HCT116 (cell line): ENCODE measurements around the gene MAGOH. TPM values are rescaled to one million over a fixed set of nuclear protein-coding genes. Genes with fewer than 3 reads are reported as not detected.

Experiments
- ATAC-seq: fragments of 200-7000 bp; cut with Tn5 transposase; 2 replicates; pipeline ENCODE4 v1.9.1; 2020; ENCODE audit warnings: mild to moderate bottlenecking, moderate library complexity
- BruUV-seq: library from RNA; stranded (reverse); fragments of 400-500 nt; replicated peaks from 2 replicates; lab custom pipeline; 2021; lab: Mats Ljungman, UMichigan
- CTCF ChIA-PET: fragments of 300-600 bp; sonication (Branson Sonifier 250); formaldehyde crosslinking; loops from one replicate; lab custom pipeline; 2021; ENCODE audit warnings: antibody characterized with exemption; lab: Charles Lee
- POLR2A ChIA-PET: fragments of 300-600, 350-600 bp; sonication (Branson Sonifier 250); formaldehyde crosslinking; loops from one replicate; lab custom pipeline; 2021; ENCODE audit warnings: antibody characterized with exemption; lab: Charles Lee
- RAD21 ChIA-PET, 2 experiments: fragments of 300-600 bp; sonication (Branson Sonifier 250); formaldehyde crosslinking; loops; one replicate each; lab custom pipeline; 2023; ENCODE audit warnings: low total read pairs in 2 of 2; ENCODE audit not compliant: uncharacterized antibody in 2 of 2, unreplicated experiment in 2 of 2, low non-redundant PET in 1 of 2; lab: Charles Lee
- DNase-seq: peaks from one replicate; pipeline ENCODE4 v3.0.0-alpha.2; 2010; ENCODE audit warnings: low read depth, low spot score
- H2AFZ ChIP-seq: fragments of 200-600 bp; shearing (Covaris generic), sonication (generic); 2 replicates; pipeline ENCODE4 v1.6.1; 2017; ENCODE audit warnings: low read depth, mixed run types, mixed read lengths, antibody characterized with exemption, low read length; ENCODE audit not compliant: poor library complexity, severe bottlenecking
- H3K27ac ChIP-seq: 2 replicates; pipeline ENCODE4 v1.5.1; 2012; ENCODE audit warnings: low read depth, low read length
- H3K27me3 ChIP-seq: fragments of 200-600 bp; sonication (generic); 2 replicates; pipeline ENCODE4 v1.6.1; 2016; ENCODE audit warnings: mixed run types, low read length, mixed read lengths; ENCODE audit not compliant: insufficient read depth
- H3K36me3 ChIP-seq, 2 experiments: fragments of 200-500 bp in 1 of 2; fragments of 200-600 bp in 1 of 2; sonication (Bioruptor generic) in 1 of 2; sonication (generic) in 1 of 2; 2 replicates each; pipeline versions ENCODE4 v1.5.1 to v1.6.1; 2014 to 2016; ENCODE audit warnings: low read length in 2 of 2, inconsistent platforms in 1 of 2, mixed read lengths in 1 of 2, mixed run types in 1 of 2; ENCODE audit not compliant: insufficient read depth in 2 of 2, control insufficient read depth in 1 of 2
- H3K4me1 ChIP-seq, 2 experiments: fragments of 200-600 bp in 1 of 2; sonication (generic) in 1 of 2; 2 replicates each; pipeline versions ENCODE4 v1.5.1 to v1.6.1; 2012 to 2017; ENCODE audit warnings: low read length in 2 of 2, inconsistent platforms in 1 of 2, mild to moderate bottlenecking in 1 of 2, mixed read lengths in 1 of 2, mixed run types in 1 of 2, moderate library complexity in 1 of 2; ENCODE audit not compliant: insufficient read depth in 2 of 2, control insufficient read depth in 1 of 2
- H3K4me2 ChIP-seq: fragments of 200-600 bp; sonication (generic); 2 replicates; pipeline ENCODE4 v1.6.1; 2017; ENCODE audit warnings: mixed run types, low read length, mixed read lengths
- H3K4me3 ChIP-seq, 2 experiments: fragments of 200-600 bp in 1 of 2; sonication (generic) in 1 of 2; replicated peaks in 1 of 2; 2 replicates each; pipeline ENCODE4 v1.5.1; 2011 to 2016; ENCODE audit warnings: low read length in 2 of 2, control low read depth in 1 of 2, low read depth in 1 of 2, mild to moderate bottlenecking in 1 of 2, mixed read lengths in 1 of 2, mixed run types in 1 of 2
- H3K79me2 ChIP-seq: fragments of 200-600 bp; sonication (generic); 2 replicates; pipeline ENCODE4 v1.6.1; 2017; ENCODE audit warnings: mild to moderate bottlenecking, mixed run types, low read length, moderate library complexity, mixed read lengths; ENCODE audit not compliant: insufficient read depth
- H3K9ac ChIP-seq: fragments of 200-600 bp; sonication (generic); 2 replicates; pipeline ENCODE4 v1.6.1; 2016; ENCODE audit warnings: low read length, mixed read lengths
- H3K9me2 ChIP-seq: fragments of 200-600 bp; sonication (generic), shearing (Covaris generic); 2 replicates; pipeline ENCODE4 v1.6.1; 2017; ENCODE audit warnings: mixed run types, mild to moderate bottlenecking, moderate library complexity; ENCODE audit not compliant: insufficient read depth
- H3K9me3 ChIP-seq, 2 experiments: fragments of 200-500 bp in 1 of 2; fragments of 200-600 bp in 1 of 2; sonication (Bioruptor generic) in 1 of 2; sonication (generic) in 1 of 2; 2 replicates each; pipeline ENCODE4 v1.6.1; 2014 to 2017; ENCODE audit warnings: low read length in 2 of 2, mixed read lengths in 2 of 2, inconsistent platforms in 1 of 2, low read depth in 1 of 2, mild to moderate bottlenecking in 1 of 2, mixed run types in 1 of 2, moderate library complexity in 1 of 2; ENCODE audit not compliant: control insufficient read depth in 1 of 2, insufficient read depth in 1 of 2
- H4K20me1 ChIP-seq: fragments of 200-600 bp; sonication (generic), shearing (Covaris generic); 2 replicates; pipeline ENCODE4 v1.6.1; 2017; ENCODE audit warnings: mixed run types, mild to moderate bottlenecking, moderate library complexity; ENCODE audit not compliant: insufficient read depth
- CBX3 ChIP-seq: IDR thresholded peaks from 2 replicates; pipeline ENCODE4 v1.6.1; 2012; ENCODE audit warnings: low read depth
- CEBPB ChIP-seq: IDR thresholded peaks from 2 replicates; pipeline ENCODE4 v1.6.1; 2012; ENCODE audit warnings: low read depth
- CTCF ChIP-seq, 3 experiments: fragments of 200-600 bp in 1 of 3; sonication (generic) in 1 of 3; IDR thresholded peaks in 2 of 3; conservative IDR thresholded peaks in 1 of 3; 2 replicates each; pipeline ENCODE4 v1.5.1; 2012 to 2017; ENCODE audit warnings: low read depth in 2 of 3, low read length in 2 of 3, antibody characterized with exemption in 1 of 3, borderline replicate concordance in 1 of 3, control low read depth in 1 of 3, mild to moderate bottlenecking in 1 of 3, mixed read lengths in 1 of 3, mixed run types in 1 of 3, moderate library complexity in 1 of 3; ENCODE audit not compliant: insufficient read depth in 1 of 3
- EGR1 ChIP-seq: IDR thresholded peaks from 2 replicates; pipeline ENCODE4 v1.6.1; 2012; ENCODE audit warnings: low read depth
- EZH2phosphoT487 ChIP-seq: fragments of 200-600 bp; IDR thresholded peaks from 2 replicates; pipeline ENCODE4 v1.6.1; 2018; ENCODE audit warnings: antibody characterized with exemption, borderline replicate concordance
- JUND ChIP-seq: IDR thresholded peaks from 2 replicates; pipeline ENCODE4 v1.6.1; 2012
- SIN3A ChIP-seq: IDR thresholded peaks from 2 replicates; pipeline ENCODE4 v1.6.1; 2012; ENCODE audit warnings: low read depth
- SRF ChIP-seq: IDR thresholded peaks from 2 replicates; pipeline ENCODE4 v1.6.1; 2012; ENCODE audit warnings: low read depth
- ZBTB33 ChIP-seq: IDR thresholded peaks from 2 replicates; pipeline ENCODE4 v1.6.1; 2011; ENCODE audit warnings: mild to moderate bottlenecking, low read length, moderate library complexity; ENCODE audit not compliant: insufficient replicate concordance; ENCODE audit errors: extremely low read depth
- intact Hi-C: fragments of 100-400 bp; cut with micrococcal nuclease; formaldehyde crosslinking; loops from 2 replicates; pipeline ENCODE4 v1.10.0; 2022
- total RNA-seq: library from RNA; stranded (reverse); gene quantifications from one replicate; pipeline ENCODE4 v1.2.1, GENCODE V29; 2021; ENCODE audit not compliant: unreplicated experiment

MAGOH gene
- total RNA-seq, 1 experiment from 2014 or later: 63.7 TPM

- Histone ChIP-seq H3K9me3 (no peaks in the 10 kb centered on the region), H3K27ac (no peak overlapping the region), H3K4me1 (peaks cover 0 to 9% of the 10 kb centered on the region in 2 experiments; a peak in 1 of 4 replicates), H3K27me3 (no peaks in the 10 kb centered on the region), H3K4me3 (no peak overlapping the region), H4K20me1 (no peaks in the 10 kb centered on the region), H3K79me2 (no peaks in the 10 kb centered on the region), H3K9me2 (no peaks in the 10 kb centered on the region), H3K4me2 (no peak overlapping the region), H3K9ac (no peak overlapping the region), H3K36me3 (peaks cover 4 to 23% of the 10 kb centered on the region in 2 experiments; a peak in 3 of 4 replicates), H2AFZ (no peak overlapping the region)
- DNase-seq: no peak
- no TSS peak for BruUV-seq
- POLR2A ChIA-PET: no interaction called here
- CTCF ChIA-PET: no interaction called here
- no peak for ATAC-seq
- TF ChIP-seq EGR1: no peak
- TF ChIP-seq EZH2phosphoT487: no peak
- TF ChIP-seq CEBPB: no peak
- TF ChIP-seq CBX3: no peak
- TF ChIP-seq ZBTB33: no peak
- no peak for TF ChIP-seq JUND
- no peak for TF ChIP-seq SRF
- no peak for TF ChIP-seq CTCF (IDR thresholded peaks at IDR 0.05 in 2 of 3, conservative IDR thresholded peaks at IDR 0.05 in 1 of 3; ENCODE audit: borderline replicate concordance in 1 of 3, insufficient read depth in 1 of 3, low read depth in 2 of 3, low read length in 2 of 3)
- TF ChIP-seq SIN3A: no peak
- intact Hi-C loops: loop anchor here (10.0 kb wide), 1 partner anchor 411 kb away; no protein-coding TSS in a partner anchor
- RAD21 ChIA-PET: no interaction called here
These were observed 35.7 kb upstream of the MAGOH start for GRCh38 chr1:53274026-53274425.
